Stomach smooth muscle (tissue), 2 donors: ENCODE measurements around the gene SHC1.

Experiments used
- H3K27ac ChIP-seq: one replicate; pipeline ENCODE4 v1.7.0; 2013; ENCODE audit warnings: mild to moderate bottlenecking, low read length, inconsistent platforms
- H3K27me3 ChIP-seq, 2 donors: one replicate each; pipeline ENCODE4 v1.7.0; 2013; ENCODE audit warnings: low read length in 2 of 2; ENCODE audit not compliant: insufficient read depth in 2 of 2, control insufficient read depth in 1 of 2
- H3K36me3 ChIP-seq, 2 donors: one replicate each; pipeline ENCODE4 v1.7.0; 2013; ENCODE audit warnings: low read length in 2 of 2; ENCODE audit not compliant: control insufficient read depth in 2 of 2, insufficient read depth in 2 of 2
- H3K4me1 ChIP-seq: one replicate; pipeline ENCODE4 v1.7.0; 2013; ENCODE audit warnings: low read length; ENCODE audit not compliant: control insufficient read depth, insufficient read depth
- H3K4me3 ChIP-seq, 2 donors: one replicate each; pipeline ENCODE4 v1.7.0; 2013; ENCODE audit warnings: low read length in 2 of 2
- H3K9ac ChIP-seq, 2 donors: one replicate each; pipeline ENCODE4 v1.7.0; 2013; ENCODE audit warnings: low read length in 2 of 2, mild to moderate bottlenecking in 1 of 2
- H3K9me3 ChIP-seq, 2 donors: one replicate each; pipeline ENCODE4 v1.7.0; 2013; ENCODE audit warnings: low read length in 2 of 2; ENCODE audit not compliant: control insufficient read depth in 2 of 2
- donor health status: healthy.
- donor health status: Pancreatic carcinoma.

The SHC1 gene, protein sequence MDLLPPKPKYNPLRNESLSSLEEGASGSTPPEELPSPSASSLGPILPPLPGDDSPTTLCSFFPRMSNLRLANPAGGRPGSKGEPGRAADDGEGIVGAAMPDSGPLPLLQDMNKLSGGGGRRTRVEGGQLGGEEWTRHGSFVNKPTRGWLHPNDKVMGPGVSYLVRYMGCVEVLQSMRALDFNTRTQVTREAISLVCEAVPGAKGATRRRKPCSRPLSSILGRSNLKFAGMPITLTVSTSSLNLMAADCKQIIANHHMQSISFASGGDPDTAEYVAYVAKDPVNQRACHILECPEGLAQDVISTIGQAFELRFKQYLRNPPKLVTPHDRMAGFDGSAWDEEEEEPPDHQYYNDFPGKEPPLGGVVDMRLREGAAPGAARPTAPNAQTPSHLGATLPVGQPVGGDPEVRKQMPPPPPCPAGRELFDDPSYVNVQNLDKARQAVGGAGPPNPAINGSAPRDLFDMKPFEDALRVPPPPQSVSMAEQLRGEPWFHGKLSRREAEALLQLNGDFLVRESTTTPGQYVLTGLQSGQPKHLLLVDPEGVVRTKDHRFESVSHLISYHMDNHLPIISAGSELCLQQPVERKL

GRCh38 chr1:154970631-154971340, at the start of gene SHC1:
TSS of gene SHC1 (minus strand) at chr1:154970747. CDS start at chr1:154970526, 221 bp downstream.
- Histone ChIP-seq H3K4me1 (peaks cover 52% of the 10 kb centered on the region), H3K36me3 (peaks cover 19 to 28% of the 10 kb centered on the region in 2 donors), H3K4me3 (peak within 1 kb of the TSS; percentile 69 to 70)

GRCh38 chr1:155019377-155020245, 49.1 kb upstream of the SHC1 start:
- no peaks in the 10 kb centered on the region for H3K36me3 ChIP-seq
- H3K4me1 ChIP-seq = peaks cover 14% of the 10 kb centered on the region
- no peak overlapping the region for H3K4me3 ChIP-seq
- no peak overlapping the region for H3K9ac ChIP-seq
- no peak overlapping the region for H3K27ac ChIP-seq
- H3K27me3 ChIP-seq = no peaks in the 10 kb centered on the region
- H3K9me3 ChIP-seq = no peaks in the 10 kb centered on the region

More at GRCh38 chr1:154970631-154971340, at the start of gene SHC1:
- H3K9ac ChIP-seq = peak within 1 kb of the TSS; percentile 80 to 85
- peak within 1 kb of the TSS; percentile 99 for H3K27ac ChIP-seq
- H3K27me3 ChIP-seq = no peaks in the 10 kb centered on the region
- no peaks in the 10 kb centered on the region for H3K9me3 ChIP-seq

- H3K4me3 ChIP-seq = no peak overlapping the region
- peaks cover 14% of the 10 kb centered on the region for H3K4me1 ChIP-seq
- no peak overlapping the region for H3K27ac ChIP-seq
- H3K36me3 ChIP-seq = no peaks in the 10 kb centered on the region
- H3K9ac ChIP-seq = no peak overlapping the region
- no peaks in the 10 kb centered on the region for H3K27me3 ChIP-seq
- H3K9me3 ChIP-seq = no peaks in the 10 kb centered on the region
These were observed 48.2 kb upstream of the SHC1 start for GRCh38 chr1:155018617-155019348.

- H3K36me3 ChIP-seq = no peaks in the 10 kb centered on the region
- no peaks in the 10 kb centered on the region for H3K27me3 ChIP-seq
- H3K9me3 ChIP-seq = no peaks in the 10 kb centered on the region
- H3K27ac ChIP-seq = peak overlapping the region; percentile 88
- H3K4me1 ChIP-seq = peaks cover 15% of the 10 kb centered on the region
- peak overlapping the region; percentile 48 to 71 for H3K4me3 ChIP-seq
- peak overlapping the region; percentile 54 to 80 for H3K9ac ChIP-seq
These were observed 47.4 kb upstream of the SHC1 start for GRCh38 chr1:155017946-155018316.

GRCh38 chr1:155017041-155017945, 46.7 kb upstream of the SHC1 start:
- Histone ChIP-seq H3K9me3 (no peaks in the 10 kb centered on the region), H3K9ac (peak overlapping the region; percentile 76 to 80), H3K27ac (peak overlapping the region; percentile 88), H3K36me3 (no peaks in the 10 kb centered on the region), H3K4me1 (peaks cover 21% of the 10 kb centered on the region), H3K4me3 (peak overlapping the region; percentile 48 to 71), H3K27me3 (no peaks in the 10 kb centered on the region)

DNA sequence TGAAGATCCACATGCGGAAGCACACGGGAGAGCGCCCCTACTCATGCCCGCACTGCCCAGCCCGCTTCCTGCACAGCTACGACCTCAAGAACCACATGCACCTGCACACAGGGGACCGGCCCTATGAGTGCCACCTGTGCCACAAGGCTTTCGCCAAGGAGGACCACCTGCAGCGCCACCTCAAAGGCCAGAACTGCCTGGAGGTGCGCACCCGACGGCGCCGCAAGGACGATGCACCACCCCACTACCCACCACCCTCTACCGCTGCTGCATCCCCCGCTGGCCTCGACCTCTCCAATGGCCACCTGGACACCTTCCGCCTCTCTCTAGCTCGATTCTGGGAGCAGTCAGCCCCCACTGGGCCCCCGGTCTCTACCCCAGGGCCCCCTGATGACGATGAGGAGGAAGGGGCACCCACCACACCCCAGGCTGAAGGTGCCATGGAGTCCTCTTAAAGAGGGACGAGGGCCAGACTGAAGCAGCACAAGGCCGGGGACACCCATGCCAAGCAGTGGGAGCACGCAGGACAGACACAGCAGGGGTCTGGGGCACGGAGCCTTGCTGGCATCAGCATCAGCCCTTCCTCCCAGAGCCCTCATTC, 45.8 kb upstream of the SHC1 start:
- Histone ChIP-seq H3K4me1 (peaks cover 30% of the 10 kb centered on the region), H3K9ac (peak overlapping the region; percentile 76 to 80), H3K27me3 (no peaks in the 10 kb centered on the region), H3K27ac (peak overlapping the region; percentile 88), H3K9me3 (no peaks in the 10 kb centered on the region), H3K36me3 (no peaks in the 10 kb centered on the region), H3K4me3 (no peak overlapping the region)

GRCh38 chr1:155015527-155016230, 45.1 kb upstream of the SHC1 start:
- H3K4me1 ChIP-seq = peaks cover 33% of the 10 kb centered on the region
- no peak overlapping the region for H3K4me3 ChIP-seq
- no peaks in the 10 kb centered on the region for H3K36me3 ChIP-seq
- H3K9ac ChIP-seq = no peak overlapping the region
- no peak overlapping the region for H3K27ac ChIP-seq
- H3K27me3 ChIP-seq = no peaks in the 10 kb centered on the region
- no peaks in the 10 kb centered on the region for H3K9me3 ChIP-seq

GRCh38 chr1:155014709-155015508, 44.4 kb upstream of the SHC1 start:
- H3K36me3 ChIP-seq = no peaks in the 10 kb centered on the region
- H3K4me1 ChIP-seq = peaks cover 37% of the 10 kb centered on the region
- H3K27me3 ChIP-seq = no peaks in the 10 kb centered on the region
- H3K9ac ChIP-seq = no peak overlapping the region
- no peak overlapping the region for H3K27ac ChIP-seq
- no peaks in the 10 kb centered on the region for H3K9me3 ChIP-seq
- no peak overlapping the region for H3K4me3 ChIP-seq
